ENCODE results near the gene SLC29A4. TPM values are rescaled to one million over a fixed set of nuclear protein-coding genes. Genes with fewer than 3 reads are reported as not detected.
"Not testable (repeated sequence)": the region's sequence is repeated elsewhere in the genome, so short reads cannot be mapped to it uniquely, and the experiment has no call there.

Gene SLC29A4
- total RNA-seq, 1 experiment from 2014 or later: 8.9 TPM

- Histone ChIP-seq H2AFZ (ENCODE audit: low read length) (no peak overlapping the region), H3K4me2 (ENCODE audit: low read length) (no peak overlapping the region), H3K9ac (ENCODE audit: low read length) (no peak overlapping the region), H3K4me1 (ENCODE audit: insufficient read depth, low read length) (no peaks in the 10 kb centered on the region), H3K9me3 (ENCODE audit: low read length) (no peaks in the 10 kb centered on the region), H3K27me3 (ENCODE audit: low read length) (no peaks in the 10 kb centered on the region), H3K9me2 (replicated peaks; ENCODE audit: low read length) (no peaks in the 10 kb centered on the region), H3K27ac (ENCODE audit: low read length) (no peak overlapping the region), H3K4me3 (ENCODE audit: low read length) (no peak overlapping the region), H4K20me1 (ENCODE audit: low read length) (no peaks in the 10 kb centered on the region), H3K36me3 (ENCODE audit: low read depth, low read length) (no peaks in the 10 kb centered on the region), H3K79me2 (ENCODE audit: low read length) (no peaks in the 10 kb centered on the region), H3F3A (ENCODE audit: low read length, unreplicated experiment) (no peaks in the 10 kb centered on the region)
- ATAC-seq (no peak), DNase-seq (no peak)
- TF ChIP-seq, protein P1, sequence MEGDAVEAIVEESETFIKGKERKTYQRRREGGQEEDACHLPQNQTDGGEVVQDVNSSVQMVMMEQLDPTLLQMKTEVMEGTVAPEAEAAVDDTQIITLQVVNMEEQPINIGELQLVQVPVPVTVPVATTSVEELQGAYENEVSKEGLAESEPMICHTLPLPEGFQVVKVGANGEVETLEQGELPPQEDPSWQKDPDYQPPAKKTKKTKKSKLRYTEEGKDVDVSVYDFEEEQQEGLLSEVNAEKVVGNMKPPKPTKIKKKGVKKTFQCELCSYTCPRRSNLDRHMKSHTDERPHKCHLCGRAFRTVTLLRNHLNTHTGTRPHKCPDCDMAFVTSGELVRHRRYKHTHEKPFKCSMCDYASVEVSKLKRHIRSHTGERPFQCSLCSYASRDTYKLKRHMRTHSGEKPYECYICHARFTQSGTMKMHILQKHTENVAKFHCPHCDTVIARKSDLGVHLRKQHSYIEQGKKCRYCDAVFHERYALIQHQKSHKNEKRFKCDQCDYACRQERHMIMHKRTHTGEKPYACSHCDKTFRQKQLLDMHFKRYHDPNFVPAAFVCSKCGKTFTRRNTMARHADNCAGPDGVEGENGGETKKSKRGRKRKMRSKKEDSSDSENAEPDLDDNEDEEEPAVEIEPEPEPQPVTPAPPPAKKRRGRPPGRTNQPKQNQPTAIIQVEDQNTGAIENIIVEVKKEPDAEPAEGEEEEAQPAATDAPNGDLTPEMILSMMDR (conservative IDR thresholded peaks at IDR 0.05; ENCODE audit: low read depth, low read length): no peak
- TF ChIP-seq EZH2 (IDR thresholded peaks at IDR 0.05; ENCODE audit: low read length, unreplicated experiment) (no peak), EZH2phosphoT487 (IDR thresholded peaks at IDR 0.05; ENCODE audit: borderline replicate concordance, low read length) (no peak)
- intact Hi-C loops (cut with micrococcal nuclease): no loop called here
- BruUV-seq (replicated peaks): no TSS peak
- CTCF ChIA-PET: no interaction called here
- POLR2A ChIA-PET (ENCODE audit: unreplicated experiment): no interaction called here
Observed at GRCh38 chr7:5309146-5309545, 26.4 kb downstream of the SLC29A4 start.

DNA sequence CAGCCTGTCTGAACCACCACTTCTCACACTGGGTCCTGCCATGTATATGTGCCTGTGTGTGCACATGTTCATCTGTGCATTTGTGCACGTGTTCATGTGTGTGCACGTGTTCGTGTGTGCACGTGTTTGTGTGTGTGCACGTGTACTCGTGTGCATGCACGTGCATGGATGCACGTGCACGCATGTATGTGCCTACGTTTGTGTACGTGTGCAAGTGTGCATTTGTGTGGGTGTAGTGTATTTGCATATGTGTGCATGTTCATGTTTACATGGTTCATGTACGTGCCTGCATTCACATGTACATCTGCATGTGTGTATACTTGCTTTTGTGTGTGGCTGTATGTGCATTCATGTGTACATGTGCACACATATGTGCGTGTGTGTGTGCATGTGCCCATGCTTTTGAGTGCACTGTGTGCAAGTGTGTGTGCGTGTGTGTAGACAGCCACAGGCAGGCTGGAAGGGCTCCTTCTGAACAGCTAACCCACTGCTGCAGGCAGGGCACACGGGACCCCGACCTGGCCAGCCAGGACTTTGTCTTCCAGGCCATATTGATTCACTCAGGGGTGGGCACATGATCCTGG is 28.2 kb downstream of the SLC29A4 start:
- TF ChIP-seq, protein P1 (conservative IDR thresholded peaks at IDR 0.05; ENCODE audit: low read depth, low read length): no peak
- TF ChIP-seq EZH2phosphoT487 (IDR thresholded peaks at IDR 0.05; ENCODE audit: borderline replicate concordance, low read length) (no peak), EZH2 (IDR thresholded peaks at IDR 0.05; ENCODE audit: low read length, unreplicated experiment) (no peak)
- H3K4me1 ChIP-seq (ENCODE audit: insufficient read depth, low read length): no peaks in the 10 kb centered on the region
- H3K4me2 ChIP-seq (ENCODE audit: low read length): no peak overlapping the region
- H3K27ac ChIP-seq (ENCODE audit: low read length): no peak overlapping the region
- H3K4me3 ChIP-seq (ENCODE audit: low read length): no peak overlapping the region
- no peak overlapping the region for H3K9ac ChIP-seq (ENCODE audit: low read length)
- ChIA-PET CTCF (no interaction called here), POLR2A (ENCODE audit: unreplicated experiment) (no interaction called here)
- BruUV-seq (replicated peaks): no TSS peak
- no peaks in the 10 kb centered on the region for H3K9me2 ChIP-seq (replicated peaks; ENCODE audit: low read length)
- DNase-seq: no peak
- intact Hi-C loops (cut with micrococcal nuclease): no loop called here
- no peaks in the 10 kb centered on the region for H3K9me3 ChIP-seq (ENCODE audit: low read length)
- no peak overlapping the region for H2AFZ ChIP-seq (ENCODE audit: low read length)
- H3K27me3 ChIP-seq (ENCODE audit: low read length): no peaks in the 10 kb centered on the region
- no peaks in the 10 kb centered on the region for H3K36me3 ChIP-seq (ENCODE audit: low read depth, low read length)
- no peak for ATAC-seq
- no peaks in the 10 kb centered on the region for H4K20me1 ChIP-seq (ENCODE audit: low read length)
- no peaks in the 10 kb centered on the region for H3F3A ChIP-seq (ENCODE audit: low read length, unreplicated experiment)
- H3K79me2 ChIP-seq (ENCODE audit: low read length): no peaks in the 10 kb centered on the region

- H4K20me1 ChIP-seq (ENCODE audit: low read length); H3F3A ChIP-seq (ENCODE audit: low read length, unreplicated experiment); POLR2A ChIA-PET (ENCODE audit: unreplicated experiment); H3K4me3 ChIP-seq (ENCODE audit: low read length); H3K4me1 ChIP-seq (ENCODE audit: insufficient read depth, low read length); H3K4me2 ChIP-seq (ENCODE audit: low read length); H3K79me2 ChIP-seq (ENCODE audit: low read length); H3K9me3 ChIP-seq (ENCODE audit: low read length); H3K9me2 ChIP-seq (replicated peaks; ENCODE audit: low read length); H2AFZ ChIP-seq (ENCODE audit: low read length); H3K36me3 ChIP-seq (ENCODE audit: low read depth, low read length); H3K27ac ChIP-seq (ENCODE audit: low read length); DNase-seq; BruUV-seq (replicated peaks); H3K27me3 ChIP-seq (ENCODE audit: low read length); ATAC-seq; CTCF ChIA-PET; intact Hi-C loops (cut with micrococcal nuclease); H3K9ac ChIP-seq (ENCODE audit: low read length): not testable (repeated sequence)
Observed at GRCh38 chr7:5312276-5313070, 29.7 kb downstream of the SLC29A4 start.

DNA sequence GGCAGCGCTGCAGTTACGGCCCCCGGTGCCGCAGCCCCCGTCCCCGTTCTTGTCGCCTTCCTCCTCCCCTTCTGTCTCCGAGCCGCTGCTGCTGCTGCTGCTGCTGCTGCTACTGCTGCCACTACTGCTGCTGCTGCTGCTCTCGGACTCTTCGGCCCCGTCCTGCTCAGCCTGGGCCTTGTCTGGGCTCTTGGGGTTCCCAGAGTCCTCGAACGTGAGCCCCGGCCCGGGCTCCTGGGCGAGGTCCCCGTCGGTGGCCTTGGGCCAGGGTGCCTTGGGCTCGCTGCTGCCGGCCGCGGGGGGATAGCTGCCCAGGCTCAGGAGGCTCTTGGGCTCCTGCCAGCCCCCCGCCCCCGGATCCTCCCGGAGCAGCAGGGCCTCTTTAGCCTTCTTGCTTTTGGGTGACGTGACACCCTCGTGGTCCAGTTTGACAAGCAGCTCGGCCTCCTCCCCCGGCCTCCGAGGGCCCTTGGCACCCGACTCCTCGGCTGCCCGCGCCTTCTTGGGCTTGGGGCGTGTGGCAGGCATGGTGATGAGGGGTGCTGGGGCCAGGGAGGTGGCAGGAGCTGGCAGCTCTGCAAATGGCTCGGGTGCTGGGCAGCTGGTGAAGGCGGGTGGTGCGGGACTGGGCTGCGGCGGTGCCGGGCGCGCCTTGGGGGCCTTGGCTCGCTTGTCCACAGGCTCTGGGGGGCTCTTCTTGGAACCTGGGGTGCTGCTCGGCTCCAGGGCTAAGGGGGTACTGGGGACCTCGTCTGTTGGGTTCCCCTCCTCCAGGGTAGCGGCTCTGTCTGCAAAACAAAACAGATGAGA is 30.5 kb downstream of the SLC29A4 start:
- intact Hi-C loops (cut with micrococcal nuclease); H3K36me3 ChIP-seq (ENCODE audit: low read depth, low read length); H3K4me3 ChIP-seq (ENCODE audit: low read length); H3K79me2 ChIP-seq (ENCODE audit: low read length); CTCF ChIA-PET; H3K4me1 ChIP-seq (ENCODE audit: insufficient read depth, low read length); DNase-seq; H3K9me3 ChIP-seq (ENCODE audit: low read length); BruUV-seq (replicated peaks); ATAC-seq; H3K27me3 ChIP-seq (ENCODE audit: low read length); H3F3A ChIP-seq (ENCODE audit: low read length, unreplicated experiment); H2AFZ ChIP-seq (ENCODE audit: low read length); H3K27ac ChIP-seq (ENCODE audit: low read length); H3K9me2 ChIP-seq (replicated peaks; ENCODE audit: low read length); H3K4me2 ChIP-seq (ENCODE audit: low read length); POLR2A ChIA-PET (ENCODE audit: unreplicated experiment); H3K9ac ChIP-seq (ENCODE audit: low read length); H4K20me1 ChIP-seq (ENCODE audit: low read length): not testable (repeated sequence)

Data from PC-3 (cell line).